ENCODE measurements around the gene ZCWPW1. TPM values are rescaled to one million over a fixed set of nuclear protein-coding genes. Genes with fewer than 3 reads are reported as not detected.

Gene ZCWPW1
- total RNA-seq, 1 experiment from 2014 or later = 3.4 TPM

DNA sequence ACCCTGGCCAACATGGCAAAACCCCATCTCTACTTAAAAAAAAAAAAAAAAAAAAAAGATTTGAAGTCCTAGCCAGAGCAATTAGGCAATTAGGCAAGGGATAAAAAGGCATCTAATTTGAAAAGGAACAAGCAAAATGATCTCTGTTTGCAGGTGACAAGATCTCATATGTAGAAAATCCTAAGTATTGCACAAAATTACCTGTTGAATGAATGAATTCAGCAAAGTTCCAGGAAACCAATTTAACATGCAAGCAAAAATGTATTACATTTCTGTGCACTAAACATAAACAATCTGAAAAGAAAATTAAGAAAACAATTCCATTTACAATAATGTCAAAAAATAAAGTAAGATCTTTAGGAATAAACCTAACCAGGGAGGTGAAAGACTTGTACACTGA, 65.4 kb downstream of the ZCWPW1 start:
- no peak overlapping the region for H3K4me3 Mint-ChIP-seq (ENCODE audit: unreplicated experiment)
- no peaks in the 10 kb centered on the region for H3K27me3 Mint-ChIP-seq (ENCODE audit: insufficient read depth, unreplicated experiment)
- no peak overlapping the region for H3K27ac Mint-ChIP-seq (ENCODE audit: unreplicated experiment)
- CTCF ChIA-PET = no interaction called here
- no peaks in the 10 kb centered on the region for H3K27me3 ChIP-seq (replicated peaks; ENCODE audit: control insufficient read depth, insufficient read depth, low read length)
- H3K4me3 ChIP-seq (ENCODE audit: low read depth, low read length) = no peak overlapping the region
- no peaks in the 10 kb centered on the region for H3K9me3 ChIP-seq
- H3K4me1 ChIP-seq = no peaks in the 10 kb centered on the region
- peaks cover 3% of the 10 kb centered on the region; the same call in 1 of the 2 replicates for H3K36me3 ChIP-seq (ENCODE audit: control insufficient read depth, insufficient read depth, low read length)
- H3K4me1 Mint-ChIP-seq (ENCODE audit: low read depth, unreplicated experiment) = no peaks in the 10 kb centered on the region
- BruUV-seq (replicated peaks) = no TSS peak
- TF ChIP-seq, protein P1, sequence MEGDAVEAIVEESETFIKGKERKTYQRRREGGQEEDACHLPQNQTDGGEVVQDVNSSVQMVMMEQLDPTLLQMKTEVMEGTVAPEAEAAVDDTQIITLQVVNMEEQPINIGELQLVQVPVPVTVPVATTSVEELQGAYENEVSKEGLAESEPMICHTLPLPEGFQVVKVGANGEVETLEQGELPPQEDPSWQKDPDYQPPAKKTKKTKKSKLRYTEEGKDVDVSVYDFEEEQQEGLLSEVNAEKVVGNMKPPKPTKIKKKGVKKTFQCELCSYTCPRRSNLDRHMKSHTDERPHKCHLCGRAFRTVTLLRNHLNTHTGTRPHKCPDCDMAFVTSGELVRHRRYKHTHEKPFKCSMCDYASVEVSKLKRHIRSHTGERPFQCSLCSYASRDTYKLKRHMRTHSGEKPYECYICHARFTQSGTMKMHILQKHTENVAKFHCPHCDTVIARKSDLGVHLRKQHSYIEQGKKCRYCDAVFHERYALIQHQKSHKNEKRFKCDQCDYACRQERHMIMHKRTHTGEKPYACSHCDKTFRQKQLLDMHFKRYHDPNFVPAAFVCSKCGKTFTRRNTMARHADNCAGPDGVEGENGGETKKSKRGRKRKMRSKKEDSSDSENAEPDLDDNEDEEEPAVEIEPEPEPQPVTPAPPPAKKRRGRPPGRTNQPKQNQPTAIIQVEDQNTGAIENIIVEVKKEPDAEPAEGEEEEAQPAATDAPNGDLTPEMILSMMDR (IDR thresholded peaks at IDR 0.05; ENCODE audit: insufficient read depth in 1 of 2, low read depth in 1 of 2, low read length in 1 of 2, severe bottlenecking in 1 of 2, unreplicated experiment in 1 of 2) = no peak
- intact Hi-C loops (cut with micrococcal nuclease; ENCODE audit: unreplicated experiment) = no loop called here
- DNase-seq = no peak
- POLR2A ChIA-PET = no interaction called here
- H3K9me3 Mint-ChIP-seq (ENCODE audit: unreplicated experiment) = no peaks in the 10 kb centered on the region
- peaks cover 87% of the 10 kb centered on the region for H3K36me3 Mint-ChIP-seq (ENCODE audit: insufficient read depth, unreplicated experiment)

DNA sequence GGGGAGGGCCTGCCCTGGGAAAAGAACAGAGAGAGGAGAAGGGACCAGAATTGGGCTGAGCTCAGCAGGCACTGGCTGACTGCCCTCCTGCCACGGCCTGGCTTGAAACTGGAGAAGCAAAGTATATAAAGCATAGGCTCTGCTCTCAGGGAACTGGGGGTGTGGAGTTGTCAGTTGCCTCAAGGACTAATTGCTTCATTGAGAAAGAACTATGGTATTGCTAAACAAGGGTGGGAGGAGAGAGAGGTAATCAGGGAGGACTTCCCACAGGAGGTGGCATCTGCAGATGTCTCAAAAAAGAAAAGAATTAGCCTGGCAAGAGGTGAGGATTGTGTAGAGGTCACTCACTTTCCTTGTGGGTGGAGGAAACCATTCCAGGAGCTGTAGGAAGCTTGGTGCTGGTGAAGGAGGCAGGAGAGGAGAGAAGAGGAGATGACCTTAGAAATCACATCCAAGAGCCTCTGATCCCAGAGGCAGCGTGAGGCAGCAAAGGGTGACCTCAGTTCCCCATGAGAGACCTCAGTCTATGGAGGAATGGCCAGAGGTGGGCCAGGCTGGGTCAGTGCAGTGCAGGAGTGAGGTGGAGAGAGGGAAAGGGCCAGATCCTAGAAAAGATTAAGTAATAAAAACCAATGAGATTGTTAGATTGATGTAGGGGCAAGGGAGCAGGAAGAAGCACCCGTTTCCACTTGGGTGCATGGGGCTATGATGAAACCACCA, 68.2 kb downstream of the ZCWPW1 start:
- Mint-ChIP-seq H3K4me3 (ENCODE audit: unreplicated experiment) (no peak overlapping the region), H3K36me3 (ENCODE audit: insufficient read depth, unreplicated experiment) (peaks cover 86% of the 10 kb centered on the region), H3K9me3 (ENCODE audit: unreplicated experiment) (no peaks in the 10 kb centered on the region), H3K27ac (ENCODE audit: unreplicated experiment) (peak overlapping the region; percentile 10), H3K4me1 (ENCODE audit: low read depth, unreplicated experiment) (no peaks in the 10 kb centered on the region), H3K27me3 (ENCODE audit: insufficient read depth, unreplicated experiment) (no peaks in the 10 kb centered on the region)
- BruUV-seq (replicated peaks) = no TSS peak
- no peak overlapping the region for H3K4me3 ChIP-seq (ENCODE audit: low read depth, low read length)
- DNase-seq = no peak
- POLR2A ChIA-PET = no interaction called here
- TF ChIP-seq, protein P1 (IDR thresholded peaks at IDR 0.05; ENCODE audit: insufficient read depth in 1 of 2, low read depth in 1 of 2, low read length in 1 of 2, severe bottlenecking in 1 of 2, unreplicated experiment in 1 of 2) = no peak
- H3K4me1 ChIP-seq = no peaks in the 10 kb centered on the region
- H3K27me3 ChIP-seq (replicated peaks; ENCODE audit: control insufficient read depth, insufficient read depth, low read length) = no peaks in the 10 kb centered on the region
- peaks cover 4% of the 10 kb centered on the region; the same call in 1 of the 2 replicates for H3K36me3 ChIP-seq (ENCODE audit: control insufficient read depth, insufficient read depth, low read length)
- intact Hi-C loops (cut with micrococcal nuclease; ENCODE audit: unreplicated experiment) = no loop called here
- no peaks in the 10 kb centered on the region for H3K9me3 ChIP-seq
- CTCF ChIA-PET = no interaction called here

DNA sequence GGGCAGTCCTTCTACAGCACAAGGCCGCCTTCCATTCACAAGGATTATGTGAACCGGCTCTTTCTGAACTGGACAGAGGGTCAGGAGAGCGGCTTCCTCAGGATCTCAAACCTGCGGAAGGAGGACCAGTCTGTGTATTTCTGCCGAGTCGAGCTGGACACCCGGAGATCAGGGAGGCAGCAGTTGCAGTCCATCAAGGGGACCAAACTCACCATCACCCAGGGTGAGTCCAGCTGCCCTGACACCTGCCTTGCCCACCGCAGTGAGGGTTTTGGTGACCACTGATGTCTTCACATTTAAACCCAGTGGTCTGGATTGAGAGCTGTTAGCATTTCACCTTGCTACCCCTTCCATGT, 69.7 kb downstream of the ZCWPW1 start:
- TF ChIP-seq, protein P1 (IDR thresholded peaks at IDR 0.05; ENCODE audit: insufficient read depth in 1 of 2, low read depth in 1 of 2, low read length in 1 of 2, severe bottlenecking in 1 of 2, unreplicated experiment in 1 of 2) = no peak
- Mint-ChIP-seq H3K36me3 (ENCODE audit: insufficient read depth, unreplicated experiment) (peaks cover 90% of the 10 kb centered on the region), H3K27ac (ENCODE audit: unreplicated experiment) (no peak overlapping the region), H3K4me3 (ENCODE audit: unreplicated experiment) (no peak overlapping the region), H3K4me1 (ENCODE audit: low read depth, unreplicated experiment) (no peaks in the 10 kb centered on the region), H3K9me3 (ENCODE audit: unreplicated experiment) (no peaks in the 10 kb centered on the region), H3K27me3 (ENCODE audit: insufficient read depth, unreplicated experiment) (no peaks in the 10 kb centered on the region)
- no peak for DNase-seq
- Histone ChIP-seq H3K9me3 (no peaks in the 10 kb centered on the region), H3K4me3 (ENCODE audit: low read depth, low read length) (no peak overlapping the region), H3K4me1 (no peaks in the 10 kb centered on the region), H3K27me3 (replicated peaks; ENCODE audit: control insufficient read depth, insufficient read depth, low read length) (no peaks in the 10 kb centered on the region), H3K36me3 (ENCODE audit: control insufficient read depth, insufficient read depth, low read length) (peaks cover 4% of the 10 kb centered on the region; the same call in 1 of the 2 replicates)
- BruUV-seq (replicated peaks) = no TSS peak
- ChIA-PET POLR2A (no interaction called here), CTCF (interaction anchor here (0.6 to 0.7 kb wide), 2 partner anchors 69 to 1940 kb away, joined by 3 to 4 read pairs; partner anchors contain the start of gene ZCWPW1)
- intact Hi-C loops (cut with micrococcal nuclease; ENCODE audit: unreplicated experiment) = no loop called here
